ENCODE results near the gene TIMM21.

DNA sequence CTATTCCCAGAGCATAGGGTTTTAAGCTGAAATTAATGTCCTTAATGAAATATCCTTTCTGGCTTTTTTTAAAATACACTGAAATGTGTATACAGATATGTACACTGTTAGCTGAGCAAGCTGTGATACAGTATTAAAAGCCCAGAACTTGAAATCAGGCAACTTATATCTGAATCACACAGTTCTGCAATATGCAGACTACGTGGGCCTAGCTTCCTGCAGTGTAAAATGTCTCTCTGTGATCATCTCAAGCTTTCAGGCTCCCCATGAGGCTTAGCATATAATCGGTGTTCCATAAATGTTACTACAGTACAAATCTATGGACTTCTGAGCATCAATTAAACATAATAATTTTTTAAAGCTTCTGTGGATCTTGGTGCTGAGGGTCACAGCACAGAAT is 8.9 kb upstream of the TIMM21 start:
- TF ChIP-seq, protein P1, sequence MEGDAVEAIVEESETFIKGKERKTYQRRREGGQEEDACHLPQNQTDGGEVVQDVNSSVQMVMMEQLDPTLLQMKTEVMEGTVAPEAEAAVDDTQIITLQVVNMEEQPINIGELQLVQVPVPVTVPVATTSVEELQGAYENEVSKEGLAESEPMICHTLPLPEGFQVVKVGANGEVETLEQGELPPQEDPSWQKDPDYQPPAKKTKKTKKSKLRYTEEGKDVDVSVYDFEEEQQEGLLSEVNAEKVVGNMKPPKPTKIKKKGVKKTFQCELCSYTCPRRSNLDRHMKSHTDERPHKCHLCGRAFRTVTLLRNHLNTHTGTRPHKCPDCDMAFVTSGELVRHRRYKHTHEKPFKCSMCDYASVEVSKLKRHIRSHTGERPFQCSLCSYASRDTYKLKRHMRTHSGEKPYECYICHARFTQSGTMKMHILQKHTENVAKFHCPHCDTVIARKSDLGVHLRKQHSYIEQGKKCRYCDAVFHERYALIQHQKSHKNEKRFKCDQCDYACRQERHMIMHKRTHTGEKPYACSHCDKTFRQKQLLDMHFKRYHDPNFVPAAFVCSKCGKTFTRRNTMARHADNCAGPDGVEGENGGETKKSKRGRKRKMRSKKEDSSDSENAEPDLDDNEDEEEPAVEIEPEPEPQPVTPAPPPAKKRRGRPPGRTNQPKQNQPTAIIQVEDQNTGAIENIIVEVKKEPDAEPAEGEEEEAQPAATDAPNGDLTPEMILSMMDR (IDR thresholded peaks at IDR 0.05): no peak
- TF ChIP-seq EZH2 (IDR thresholded peaks at IDR 0.05) (no peak), EZH2phosphoT487 (IDR thresholded peaks at IDR 0.05) (no peak)
